B cell (primary cell): ENCODE results near the gene TIGD3. TPM values are rescaled to one million over a fixed set of nuclear protein-coding genes. Genes with fewer than 3 reads are reported as not detected.

Experiments used
- ATAC-seq: fragments of 200-7000 bp; cut with Tn5 transposase; one replicate; pipeline ENCODE4 v1.10.0; 2021; ENCODE audit warnings: low read depth, mild to moderate bottlenecking, moderate number of reproducible peaks, moderate library complexity
- CTCF ChIA-PET: fragments of 350-600 bp; sonication (Branson Sonifier 250); formaldehyde crosslinking; loops from one replicate; lab custom pipeline; 2021; ENCODE audit warnings: antibody characterized with exemption, inconsistent platforms; lab: Charles Lee
- POLR2A ChIA-PET: fragments of 350-600 bp; sonication (Branson Sonifier 250); formaldehyde crosslinking; loops from one replicate; lab custom pipeline; 2021; ENCODE audit warnings: antibody characterized with exemption; lab: Charles Lee
- DNase-seq: peaks from one replicate; pipeline ENCODE4 v3.0.0; 2013
- H2AFZ ChIP-seq: 2 replicates; pipeline ENCODE4 v1.6.1; 2012; ENCODE audit warnings: mild to moderate bottlenecking, low read depth, low read length; ENCODE audit not compliant: insufficient read depth, poor library complexity, severe bottlenecking
- H3K27ac ChIP-seq, 2 donors: 1 replicate in 1 of 2; 2 replicates in 1 of 2; pipeline ENCODE4 v1.5.1; 2012 to 2013; ENCODE audit warnings: low read length in 2 of 2, mild to moderate bottlenecking in 2 of 2, moderate library complexity in 1 of 2
- H3K27me3 ChIP-seq, 4 experiments: fragments of 200-600 bp in 1 of 4; sonication (generic) in 1 of 4; replicated peaks in 1 of 4; 1 replicate in 2 of 4; 2 replicates in 2 of 4; pipeline versions ENCODE4 v1.6.1 to v1.7.0; 2013 to 2016; ENCODE audit warnings: low read length in 3 of 4, mild to moderate bottlenecking in 2 of 4, mixed read lengths in 1 of 4, moderate library complexity in 1 of 4; ENCODE audit not compliant: insufficient read depth in 4 of 4, control insufficient read depth in 3 of 4; ENCODE audit errors: control extremely low read depth in 1 of 4
- H3K36me3 ChIP-seq, 2 experiments: replicated peaks in 1 of 2; 1 replicate in 1 of 2; 2 replicates in 1 of 2; pipeline versions ENCODE4 v1.6.1 to v1.7.1; 2013; ENCODE audit warnings: low read length in 1 of 2; ENCODE audit not compliant: insufficient read depth in 2 of 2, control insufficient read depth in 1 of 2; ENCODE audit errors: control extremely low read depth in 1 of 2, extremely low read depth in 1 of 2
- H3K4me1 ChIP-seq, 2 donors: fragments of 200-600 bp in 1 of 2; sonication (generic) in 1 of 2; 1 replicate in 1 of 2; 2 replicates in 1 of 2; pipeline versions ENCODE4 v1.5.1 to v1.6.1; 2013 to 2017; ENCODE audit warnings: low read length in 2 of 2; ENCODE audit not compliant: control insufficient read depth in 2 of 2, insufficient read depth in 2 of 2
- H3K4me2 ChIP-seq: replicated peaks from 2 replicates; pipeline ENCODE3; 2012; ENCODE audit warnings: mild to moderate bottlenecking, low read depth, low read length; ENCODE audit not compliant: poor library complexity, severe bottlenecking
- H3K4me3 ChIP-seq, 5 experiments: fragments of 200-600 bp in 1 of 5; sonication (generic) in 1 of 5; 1 replicate in 3 of 5; 2 replicates in 2 of 5; pipeline versions ENCODE4 v1.5.1 to v1.7.0; 2011 to 2016; ENCODE audit warnings: low read length in 4 of 5, mild to moderate bottlenecking in 4 of 5, low read depth in 2 of 5, control low read depth in 1 of 5, moderate library complexity in 1 of 5; ENCODE audit not compliant: insufficient read depth in 1 of 5; ENCODE audit errors: control extremely low read depth in 1 of 5, extremely low read depth in 1 of 5
- H3K79me2 ChIP-seq: fragments of 200-600 bp; sonication (generic); one replicate; pipeline ENCODE4 v1.6.0; 2016; ENCODE audit warnings: low read length; ENCODE audit not compliant: control insufficient read depth, insufficient read depth
- H3K9ac ChIP-seq: fragments of 200-600 bp; sonication (generic); 2 replicates; pipeline ENCODE4 v1.6.1; 2017; ENCODE audit warnings: mild to moderate bottlenecking, low read length, moderate library complexity
- H3K9me3 ChIP-seq, 3 donors: one replicate each; pipeline versions ENCODE4 v1.6.1 to v1.7.1; 2013; ENCODE audit warnings: low read length in 2 of 3; ENCODE audit not compliant: control insufficient read depth in 2 of 3, insufficient read depth in 1 of 3; ENCODE audit errors: control extremely low read depth in 1 of 3
- H4K20me1 ChIP-seq: 2 replicates; pipeline ENCODE4 v1.6.0; 2012; ENCODE audit warnings: mild to moderate bottlenecking, low read length; ENCODE audit not compliant: insufficient read depth, control insufficient read depth, poor library complexity, severe bottlenecking
- H3K27ac Mint-ChIP-seq: one replicate; pipeline ENCODE4 v1.8.0; 2021; ENCODE audit warnings: mixed read lengths
- H3K27me3 Mint-ChIP-seq: one replicate; pipeline ENCODE4 v1.8.0; 2021; ENCODE audit warnings: mixed read lengths
- H3K4me1 Mint-ChIP-seq: one replicate; pipeline ENCODE4 v1.8.0; 2021; ENCODE audit warnings: mixed read lengths
- H3K4me3 Mint-ChIP-seq: one replicate; pipeline ENCODE4 v1.8.0; 2021; ENCODE audit warnings: mixed read lengths
- H3K9me3 Mint-ChIP-seq: one replicate; pipeline ENCODE4 v1.8.0; 2022; ENCODE audit warnings: mixed read lengths; ENCODE audit not compliant: insufficient read depth
- CTCF ChIP-seq: fragments of 200-600 bp; IDR thresholded peaks from one replicate; pipeline ENCODE4 v1.8.0; 2022; ENCODE audit warnings: antibody characterized with exemption, mild to moderate bottlenecking
- EZH2 ChIP-seq: IDR thresholded peaks from 2 replicates; pipeline ENCODE4 v1.6.1; 2012; ENCODE audit warnings: borderline replicate concordance, low read depth, mild to moderate bottlenecking, moderate library complexity, low read length; ENCODE audit not compliant: insufficient read depth, poor library complexity, severe bottlenecking
- WGBS: methylation state at CpG from one replicate; pipeline ENCODE4 v1.1.5; 2013; ENCODE audit warnings: missing lambda C conversion rate; ENCODE audit not compliant: insufficient coverage; 5-methylcytosine and 5-hydroxymethylcytosine counted together
- intact Hi-C: fragments of 100-400 bp; cut with micrococcal nuclease; formaldehyde crosslinking; loops from one replicate; pipeline ENCODE4 v1.10.0; 2022
- polyA plus RNA-seq: library from polyadenylated mRNA; depleted of rRNA; stranded (reverse); fragments of >200 nt; gene quantifications from 2 replicates; pipeline ENCODE4 v1.2.3, GENCODE V29; 2012
- total RNA-seq, 2 donors: library from RNA; stranded (reverse); fragments of 120-200 nt in 1 of 2; gene quantifications; 1 replicate in 1 of 2; 2 replicates in 1 of 2; pipeline versions ENCODE4 v1.2.3 to v1.2.4, GENCODE V29; 2013 to 2022

TIGD3 gene
- total and polyA plus RNA-seq, 2 donors (not counting 1 experiment from before 2014, with no cell fraction given), result 3.8 to 6.1 TPM

DNA sequence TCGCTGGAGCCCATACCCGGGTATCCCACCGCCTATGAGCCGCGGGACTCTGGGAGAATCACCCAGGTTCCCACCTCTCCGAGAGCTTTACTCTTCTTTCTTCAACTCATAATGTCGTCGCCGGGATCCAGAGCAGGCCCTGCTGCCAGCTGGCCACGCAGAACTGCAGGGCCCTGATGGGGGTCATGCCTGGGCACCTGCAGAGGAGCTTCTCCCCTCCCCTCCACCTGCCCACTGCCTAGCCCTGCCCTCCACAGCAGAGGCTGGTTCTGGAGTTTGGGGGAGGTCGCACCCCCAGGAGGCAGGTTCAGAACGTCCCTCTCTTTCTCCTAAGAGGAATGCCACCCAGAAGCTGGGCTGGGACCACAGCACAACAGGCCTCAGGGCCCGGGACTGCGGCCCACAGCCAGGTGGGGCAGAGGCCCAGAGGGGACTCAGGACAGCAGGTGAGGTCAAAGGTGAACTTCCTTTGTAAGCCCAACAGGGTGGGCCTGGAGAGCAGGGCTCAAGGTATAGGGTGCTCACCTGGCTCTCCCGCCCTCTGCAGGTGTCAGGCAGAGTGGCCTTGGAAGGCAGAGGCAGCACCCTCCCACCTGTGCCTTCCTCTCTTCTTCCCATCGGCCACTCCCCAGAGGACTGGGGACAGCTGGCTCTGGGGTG, 26.0 kb downstream of the TIGD3 start:
- ChIA-PET CTCF (interaction anchor here (0.8 to 12.5 kb wide), 10 partner anchors 16 to 172 kb away, joined by 3 to 252 read pairs (median 5); partner anchors contain the start of genes CDC42EP2 and MALAT1), POLR2A (interaction anchor here (0.6 to 7.2 kb wide), 5 partner anchors 27 to 128 kb away, joined by 3 to 107 read pairs (median 49); partner anchors contain the start of genes MALAT1 and NEAT1)
- no peak overlapping the region for H3K9ac ChIP-seq
- no peak overlapping the region for H2AFZ ChIP-seq
- no peaks in the 10 kb centered on the region for H3K27me3 ChIP-seq
- no peak overlapping the region for H3K4me3 ChIP-seq
- H3K4me1 Mint-ChIP-seq, result peaks cover 58% of the 10 kb centered on the region
- H4K20me1 ChIP-seq, result no peaks in the 10 kb centered on the region
- no peak for DNase-seq
- H3K27ac ChIP-seq, result peak overlapping the region in 1 of 2 donors; percentile 50
- H3K4me2 ChIP-seq, result no peak overlapping the region
- no peak overlapping the region for H3K4me3 Mint-ChIP-seq
- intact Hi-C loops, result loop anchor here (5.0 kb wide), 1 partner anchor 192 kb away; the partner anchor contains the start of genes FAM89B and ZNRD2
- peaks cover 51% of the 10 kb centered on the region for H3K79me2 ChIP-seq
- H3K27me3 Mint-ChIP-seq, result no peaks in the 10 kb centered on the region
- H3K9me3 Mint-ChIP-seq, result no peaks in the 10 kb centered on the region
- peaks cover 0 to 15% of the 10 kb centered on the region in 2 experiments for H3K36me3 ChIP-seq
- no peak for ATAC-seq
- H3K9me3 ChIP-seq, result no peaks in the 10 kb centered on the region
- TF ChIP-seq CTCF, result no peak
- TF ChIP-seq EZH2, result no peak
- peak overlapping the region; percentile 98 for H3K27ac Mint-ChIP-seq
- H3K4me1 ChIP-seq, result peaks cover 30 to 67% of the 10 kb centered on the region in 2 donors
- 96% methylated on average over 16 of the region's 16 CpGs for WGBS

DNA sequence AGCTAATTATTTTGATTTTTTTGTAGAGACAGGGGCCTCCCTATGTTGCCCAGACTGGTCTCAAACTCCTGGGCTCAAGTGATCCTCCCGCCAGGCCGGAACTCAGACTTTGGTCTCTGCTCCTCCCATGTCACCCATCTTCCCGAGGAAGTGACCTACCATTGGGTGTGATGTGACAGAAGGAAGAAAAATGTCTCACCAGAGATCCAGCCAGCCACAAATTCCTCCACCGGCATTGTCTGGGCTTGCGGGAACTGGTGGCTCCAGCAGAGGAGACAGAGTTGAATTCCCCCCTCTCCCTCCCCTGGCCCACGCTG, 27.1 kb downstream of the TIGD3 start:
- Histone ChIP-seq H3K9ac (peak overlapping the region; percentile 87), H3K4me3 (peak overlapping the region; percentile 36 to 81 (median 61)), H3K4me1 (peaks cover 33 to 71% of the 10 kb centered on the region in 2 donors), H3K79me2 (peaks cover 58% of the 10 kb centered on the region), H3K36me3 (peaks cover 0 to 13% of the 10 kb centered on the region in 2 experiments), H3K4me2 (peak overlapping the region; percentile 100), H2AFZ (peak overlapping the region; percentile 88), H3K27me3 (no peaks in the 10 kb centered on the region), H4K20me1 (no peaks in the 10 kb centered on the region), H3K9me3 (no peaks in the 10 kb centered on the region), H3K27ac (peak overlapping the region; percentile 91)
- ChIA-PET POLR2A (interaction anchor here (0.6 to 7.2 kb wide), 11 partner anchors 26 to 132 kb away, joined by 3 to 107 read pairs (median 6); partner anchors contain the start of genes MALAT1 and NEAT1), CTCF (interaction anchor here (0.5 to 12.5 kb wide), 19 partner anchors 14 to 184 kb away, joined by 3 to 252 read pairs (median 4); partner anchors contain the start of gene MALAT1)
- 8% methylated on average over 2 of the region's 6 CpGs for WGBS
- H3K4me3 Mint-ChIP-seq, result peak overlapping the region; percentile 92
- DNase-seq (no peak), ATAC-seq (no peak)
- peaks cover 59% of the 10 kb centered on the region for H3K4me1 Mint-ChIP-seq
- H3K27ac Mint-ChIP-seq, result peak overlapping the region; percentile 98
- H3K27me3 Mint-ChIP-seq, result no peaks in the 10 kb centered on the region
- H3K9me3 Mint-ChIP-seq, result no peaks in the 10 kb centered on the region
- TF ChIP-seq EZH2 (no peak), CTCF (no peak)
- intact Hi-C loops, result loop anchor here (1.0 to 5.0 kb wide), 11 partner anchors 15 to 191 kb away; partner anchors contain the start of genes FAM89B, TIGD3 and ZNRD2
